ENCODE results near the gene PP2D1. TPM values are rescaled to one million over a fixed set of nuclear protein-coding genes. Genes with fewer than 3 reads are reported as not detected.
A peak's percentile ranks its signal among the peaks of the same experiment; 100 is the strongest.

PP2D1 gene
- total and polyA plus RNA-seq, 9 of the 15 experiments (the other 6 are each of a cell fraction or from before 2014, with no cell fraction given): 0.07 to 0.10 TPM; not detected in 7

GRCh38 chr3:20038699-20039465 is 26.8 kb upstream of the PP2D1 start:
- Histone ChIP-seq H3K4me3 (peak overlapping the region; percentile 80), H2AFZ (ENCODE audit: low read depth, low read length) (peak overlapping the region; percentile 91), H3K9me1 (ENCODE audit: control insufficient read depth, insufficient read depth, low read length) (no peaks in the 10 kb centered on the region), H3K79me2 (ENCODE audit: control insufficient read depth, insufficient read depth, low read length) (peaks cover 32% of the 10 kb centered on the region), H3K9me3 (replicated peaks; ENCODE audit: control insufficient read depth, insufficient read depth, low read depth, low read length) (no peaks in the 10 kb centered on the region), H3K9ac (ENCODE audit: insufficient read depth in 1 of 2, low read depth in 2 of 2, low read length in 2 of 2) (peak overlapping the region in 1 of 2 experiments; percentile 79; a peak in 2 of 4 replicates), H3K27ac (ENCODE audit: extremely low read depth, low read depth, low read length) (peak overlapping the region; percentile 89), H3K36me3 (ENCODE audit: control insufficient read depth, insufficient read depth, low read length) (no peaks in the 10 kb centered on the region), H3K27me3 (ENCODE audit: control insufficient read depth in 2 of 2, insufficient read depth in 2 of 2, low read length in 2 of 2) (no peaks in the 10 kb centered on the region), H3K4me1 (replicated peaks in 1 of 2; ENCODE audit: control insufficient read depth in 2 of 2, insufficient read depth in 2 of 2, low read length in 2 of 2) (peaks cover 19 to 34% of the 10 kb centered on the region in 2 experiments; a peak in 4 of 5 replicates), H4K20me1 (replicated peaks; ENCODE audit: control insufficient read depth, insufficient read depth, low read length) (peaks cover 16% of the 10 kb centered on the region), H3K4me2 (ENCODE audit: insufficient read depth, low read length) (peak overlapping the region; percentile 85)
- in situ Hi-C loops (cut with MboI) (no loop called here), intact Hi-C loops (cut with micrococcal nuclease) (loop anchor here (1.0 to 5.0 kb wide), 3 partner anchors 47 to 150 kb away; no protein-coding TSS in a partner anchor)
- CTCF ChIA-PET (ENCODE audit: low intra/inter-chr PET ratio): no interaction called here
- peak in 2 of 4 experiments; percentile 50 to 66 for DNase-seq (ENCODE audit: extremely low read depth in 1 of 4, low spot score in 3 of 4)
- peak; percentile 19 for FAIRE-seq
- no peak for ATAC-seq
- WGBS (ENCODE audit: insufficient coverage, low coverage, missing lambda C conversion rate): 21% methylated on average over 16 of the region's 16 CpGs
- BruUV-seq (replicated peaks): TSS peak; percentile 93
- POLR2A ChIA-PET: interaction anchor here (0.6 to 1.8 kb wide), 5 partner anchors 9 to 1917 kb away, joined by 3 to 12 read pairs (median 3); no protein-coding TSS in a partner anchor
- peak; percentile 74 for TF ChIP-seq ZNF316 (IDR thresholded peaks at IDR 0.05)
- no peak for TF ChIP-seq SPI1 (IDR thresholded peaks at IDR 0.05; ENCODE audit: borderline replicate concordance, low read depth, low read length)
- 0 out of 2 replicates have a peak, but pooled peaks have one; percentile 18 for TF ChIP-seq ZKSCAN8 (CRISPR knock-in tag; IDR thresholded peaks at IDR 0.05)
- peak; percentile 87 for TF ChIP-seq MAFG (tag; conservative IDR thresholded peaks at IDR 0.05)
- peak; percentile 20; the same call in 1 of the 2 replicates for TF ChIP-seq NKRF (IDR thresholded peaks at IDR 0.05; ENCODE audit: borderline replicate concordance)
- no peak for TF ChIP-seq CHD1 (IDR thresholded peaks at IDR 0.05; ENCODE audit: low read length)
- TF ChIP-seq SREBF2 (CRISPR knock-in tag; IDR thresholded peaks at IDR 0.05): no peak
- peak; percentile 77; the same call in 1 of the 2 replicates for TF ChIP-seq SOX6 (IDR thresholded peaks at IDR 0.05)
- 0 out of 2 replicates have a peak, but pooled peaks have one; percentile 16 for TF ChIP-seq LCOR (CRISPR knock-in tag; IDR thresholded peaks at IDR 0.05)
- TF ChIP-seq, protein P1, sequence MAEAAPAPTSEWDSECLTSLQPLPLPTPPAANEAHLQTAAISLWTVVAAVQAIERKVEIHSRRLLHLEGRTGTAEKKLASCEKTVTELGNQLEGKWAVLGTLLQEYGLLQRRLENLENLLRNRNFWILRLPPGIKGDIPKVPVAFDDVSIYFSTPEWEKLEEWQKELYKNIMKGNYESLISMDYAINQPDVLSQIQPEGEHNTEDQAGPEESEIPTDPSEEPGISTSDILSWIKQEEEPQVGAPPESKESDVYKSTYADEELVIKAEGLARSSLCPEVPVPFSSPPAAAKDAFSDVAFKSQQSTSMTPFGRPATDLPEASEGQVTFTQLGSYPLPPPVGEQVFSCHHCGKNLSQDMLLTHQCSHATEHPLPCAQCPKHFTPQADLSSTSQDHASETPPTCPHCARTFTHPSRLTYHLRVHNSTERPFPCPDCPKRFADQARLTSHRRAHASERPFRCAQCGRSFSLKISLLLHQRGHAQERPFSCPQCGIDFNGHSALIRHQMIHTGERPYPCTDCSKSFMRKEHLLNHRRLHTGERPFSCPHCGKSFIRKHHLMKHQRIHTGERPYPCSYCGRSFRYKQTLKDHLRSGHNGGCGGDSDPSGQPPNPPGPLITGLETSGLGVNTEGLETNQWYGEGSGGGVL (CRISPR knock-in tag; IDR thresholded peaks at IDR 0.05): no peak
- TF ChIP-seq, protein P2, sequence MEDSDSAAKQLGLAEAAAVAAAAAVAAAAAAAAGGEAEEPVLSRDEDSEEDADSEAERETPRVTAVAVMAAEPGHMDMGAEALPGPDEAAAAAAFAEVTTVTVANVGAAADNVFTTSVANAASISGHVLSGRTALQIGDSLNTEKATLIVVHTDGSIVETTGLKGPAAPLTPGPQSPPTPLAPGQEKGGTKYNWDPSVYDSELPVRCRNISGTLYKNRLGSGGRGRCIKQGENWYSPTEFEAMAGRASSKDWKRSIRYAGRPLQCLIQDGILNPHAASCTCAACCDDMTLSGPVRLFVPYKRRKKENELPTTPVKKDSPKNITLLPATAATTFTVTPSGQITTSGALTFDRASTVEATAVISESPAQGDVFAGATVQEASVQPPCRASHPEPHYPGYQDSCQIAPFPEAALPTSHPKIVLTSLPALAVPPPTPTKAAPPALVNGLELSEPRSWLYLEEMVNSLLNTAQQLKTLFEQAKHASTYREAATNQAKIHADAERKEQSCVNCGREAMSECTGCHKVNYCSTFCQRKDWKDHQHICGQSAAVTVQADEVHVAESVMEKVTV (CRISPR knock-in tag; IDR thresholded peaks at IDR 0.05): 0 out of 2 replicates have a peak, but pooled peaks have one; percentile 5
- TF ChIP-seq POLR2G (IDR thresholded peaks at IDR 0.05; ENCODE audit: low read depth, low read length): no peak
- TF ChIP-seq ZBTB2 (IDR thresholded peaks at IDR 0.05): peak; percentile 35; the same call in 1 of the 2 replicates
- TF ChIP-seq STAT5B (CRISPR knock-in tag; IDR thresholded peaks at IDR 0.05): no peak
- TF ChIP-seq ZNF41 (CRISPR knock-in tag; conservative IDR thresholded peaks at IDR 0.05): no peak

Measured in K562 (cell line).